HCT116 (cell line): ENCODE data around the gene BICD2.

Source experiments
- EGR1 ChIP-seq: IDR thresholded peaks from 2 replicates; pipeline ENCODE4 v1.6.1; 2012; ENCODE audit warnings: low read depth
- FOSL1 ChIP-seq: IDR thresholded peaks from 2 replicates; pipeline ENCODE4 v1.6.1; 2012; ENCODE audit warnings: low read depth
- POLR2AphosphoS5 ChIP-seq: IDR thresholded peaks from 2 replicates; pipeline ENCODE4 v1.6.1; 2011; ENCODE audit warnings: mild to moderate bottlenecking, low read depth, low read length, moderate library complexity
- TCF7L2 ChIP-seq: IDR thresholded peaks from 2 replicates; pipeline ENCODE4 v1.7.0; 2011; ENCODE audit warnings: borderline replicate concordance, inconsistent platforms; ENCODE audit not compliant: insufficient read depth, insufficient read length; ENCODE audit errors: extremely low read depth
- TF ChIP-seq, protein P1 (sequence below): IDR thresholded peaks from 2 replicates; pipeline ENCODE4 v1.6.1; 2012; ENCODE audit warnings: low read depth
- TF ChIP-seq, protein P2 (sequence below): IDR thresholded peaks from 2 replicates; pipeline ENCODE4 v1.6.1; 2012
- TF ChIP-seq, protein P3 (sequence below), 3 experiments: fragments of 200-600 bp in 1 of 3; sonication (generic) in 1 of 3; IDR thresholded peaks in 2 of 3; conservative IDR thresholded peaks in 1 of 3; 2 replicates each; pipeline ENCODE4 v1.5.1; 2012 to 2017; ENCODE audit warnings: low read depth in 2 of 3, low read length in 2 of 3, antibody characterized with exemption in 1 of 3, borderline replicate concordance in 1 of 3, control low read depth in 1 of 3, mild to moderate bottlenecking in 1 of 3, mixed read lengths in 1 of 3, mixed run types in 1 of 3, moderate library complexity in 1 of 3; ENCODE audit not compliant: insufficient read depth in 1 of 3

DNA sequence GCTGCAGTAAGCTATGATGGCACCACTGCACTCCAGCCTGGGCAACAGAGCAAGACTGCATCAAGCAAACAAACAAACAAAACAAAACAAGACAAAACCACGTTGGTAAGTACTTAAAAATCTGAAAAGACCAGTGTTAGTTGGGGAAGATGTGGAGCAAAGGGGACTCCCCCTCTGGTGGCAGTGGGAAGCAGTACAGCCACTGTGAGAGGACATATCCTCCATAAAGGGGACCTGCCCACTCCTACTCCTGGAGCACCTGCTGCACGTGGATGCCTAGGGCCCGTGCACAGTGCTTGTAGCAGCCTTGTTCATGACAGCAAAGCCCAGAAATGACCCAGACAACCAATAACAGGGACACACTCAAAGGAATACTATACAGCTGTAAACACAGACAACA lies 77.7 kb downstream of the BICD2 start:
- TF ChIP-seq FOSL1 = no peak
- TF ChIP-seq, protein P1, sequence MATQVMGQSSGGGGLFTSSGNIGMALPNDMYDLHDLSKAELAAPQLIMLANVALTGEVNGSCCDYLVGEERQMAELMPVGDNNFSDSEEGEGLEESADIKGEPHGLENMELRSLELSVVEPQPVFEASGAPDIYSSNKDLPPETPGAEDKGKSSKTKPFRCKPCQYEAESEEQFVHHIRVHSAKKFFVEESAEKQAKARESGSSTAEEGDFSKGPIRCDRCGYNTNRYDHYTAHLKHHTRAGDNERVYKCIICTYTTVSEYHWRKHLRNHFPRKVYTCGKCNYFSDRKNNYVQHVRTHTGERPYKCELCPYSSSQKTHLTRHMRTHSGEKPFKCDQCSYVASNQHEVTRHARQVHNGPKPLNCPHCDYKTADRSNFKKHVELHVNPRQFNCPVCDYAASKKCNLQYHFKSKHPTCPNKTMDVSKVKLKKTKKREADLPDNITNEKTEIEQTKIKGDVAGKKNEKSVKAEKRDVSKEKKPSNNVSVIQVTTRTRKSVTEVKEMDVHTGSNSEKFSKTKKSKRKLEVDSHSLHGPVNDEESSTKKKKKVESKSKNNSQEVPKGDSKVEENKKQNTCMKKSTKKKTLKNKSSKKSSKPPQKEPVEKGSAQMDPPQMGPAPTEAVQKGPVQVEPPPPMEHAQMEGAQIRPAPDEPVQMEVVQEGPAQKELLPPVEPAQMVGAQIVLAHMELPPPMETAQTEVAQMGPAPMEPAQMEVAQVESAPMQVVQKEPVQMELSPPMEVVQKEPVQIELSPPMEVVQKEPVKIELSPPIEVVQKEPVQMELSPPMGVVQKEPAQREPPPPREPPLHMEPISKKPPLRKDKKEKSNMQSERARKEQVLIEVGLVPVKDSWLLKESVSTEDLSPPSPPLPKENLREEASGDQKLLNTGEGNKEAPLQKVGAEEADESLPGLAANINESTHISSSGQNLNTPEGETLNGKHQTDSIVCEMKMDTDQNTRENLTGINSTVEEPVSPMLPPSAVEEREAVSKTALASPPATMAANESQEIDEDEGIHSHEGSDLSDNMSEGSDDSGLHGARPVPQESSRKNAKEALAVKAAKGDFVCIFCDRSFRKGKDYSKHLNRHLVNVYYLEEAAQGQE = no peak
- TF ChIP-seq EGR1 = no peak
- TF ChIP-seq POLR2AphosphoS5 = no peak
- no peak for TF ChIP-seq TCF7L2
- TF ChIP-seq, protein P2, sequence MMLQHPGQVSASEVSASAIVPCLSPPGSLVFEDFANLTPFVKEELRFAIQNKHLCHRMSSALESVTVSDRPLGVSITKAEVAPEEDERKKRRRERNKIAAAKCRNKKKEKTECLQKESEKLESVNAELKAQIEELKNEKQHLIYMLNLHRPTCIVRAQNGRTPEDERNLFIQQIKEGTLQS = no peak
- TF ChIP-seq, protein P3, sequence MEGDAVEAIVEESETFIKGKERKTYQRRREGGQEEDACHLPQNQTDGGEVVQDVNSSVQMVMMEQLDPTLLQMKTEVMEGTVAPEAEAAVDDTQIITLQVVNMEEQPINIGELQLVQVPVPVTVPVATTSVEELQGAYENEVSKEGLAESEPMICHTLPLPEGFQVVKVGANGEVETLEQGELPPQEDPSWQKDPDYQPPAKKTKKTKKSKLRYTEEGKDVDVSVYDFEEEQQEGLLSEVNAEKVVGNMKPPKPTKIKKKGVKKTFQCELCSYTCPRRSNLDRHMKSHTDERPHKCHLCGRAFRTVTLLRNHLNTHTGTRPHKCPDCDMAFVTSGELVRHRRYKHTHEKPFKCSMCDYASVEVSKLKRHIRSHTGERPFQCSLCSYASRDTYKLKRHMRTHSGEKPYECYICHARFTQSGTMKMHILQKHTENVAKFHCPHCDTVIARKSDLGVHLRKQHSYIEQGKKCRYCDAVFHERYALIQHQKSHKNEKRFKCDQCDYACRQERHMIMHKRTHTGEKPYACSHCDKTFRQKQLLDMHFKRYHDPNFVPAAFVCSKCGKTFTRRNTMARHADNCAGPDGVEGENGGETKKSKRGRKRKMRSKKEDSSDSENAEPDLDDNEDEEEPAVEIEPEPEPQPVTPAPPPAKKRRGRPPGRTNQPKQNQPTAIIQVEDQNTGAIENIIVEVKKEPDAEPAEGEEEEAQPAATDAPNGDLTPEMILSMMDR (IDR thresholded peaks at IDR 0.05 in 2 of 3, conservative IDR thresholded peaks at IDR 0.05 in 1 of 3; ENCODE audit: borderline replicate concordance in 1 of 3, insufficient read depth in 1 of 3, low read depth in 2 of 3, low read length in 2 of 3) = peak in 2 of 3 experiments; percentile 57 to 67; a peak in 4 of 6 replicates
